ENCODE measurements around the gene VMP1. TPM values are rescaled to one million over a fixed set of nuclear protein-coding genes. Genes with fewer than 3 reads are reported as not detected.
"Not testable (repeated sequence)": the region's sequence is repeated elsewhere in the genome, so short reads cannot be mapped to it uniquely, and the experiment has no call there.

VMP1 gene
- total RNA-seq, 2 experiments from 2014 or later, result 29.2 to 38.0 TPM

DNA sequence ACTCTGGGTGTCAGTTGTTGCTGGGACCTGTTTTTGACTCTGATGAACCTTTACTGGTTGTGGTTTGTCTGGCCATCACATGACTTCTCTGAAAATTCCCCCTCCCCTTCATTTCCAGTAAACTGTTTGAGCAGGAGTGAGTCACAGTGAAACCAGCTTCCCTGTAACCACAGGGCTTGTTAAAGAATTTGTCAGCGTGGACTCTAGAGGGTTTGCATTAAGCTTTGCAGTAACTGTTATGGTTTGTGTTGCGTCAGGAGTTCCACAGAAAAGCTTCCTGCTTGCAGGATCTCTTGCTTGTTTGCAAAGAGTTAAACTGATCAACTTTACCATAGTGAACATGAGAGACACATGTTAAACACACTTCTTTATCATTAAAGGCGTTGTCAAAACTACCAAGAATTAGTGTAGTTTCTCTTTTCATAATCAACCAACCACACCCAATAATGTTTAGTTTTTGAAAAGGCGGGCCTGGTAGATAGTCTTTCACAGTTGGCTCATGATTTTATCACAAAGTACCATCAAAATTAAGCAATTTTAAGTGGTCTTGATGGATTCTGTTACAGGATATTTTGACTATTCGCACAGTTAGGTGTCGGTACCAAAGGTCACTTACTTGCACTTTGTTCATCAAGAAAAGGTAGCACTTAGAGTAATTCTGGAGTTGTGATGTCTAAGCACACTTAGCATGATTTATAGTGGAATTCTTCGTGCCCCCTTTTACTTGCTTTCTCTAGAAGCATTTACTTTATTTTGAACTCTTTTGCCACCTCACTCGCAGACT, 79.3 kb downstream of the VMP1 start:
- Histone ChIP-seq H3K36me3 (ENCODE audit: insufficient read depth, low read length) (no peaks in the 10 kb centered on the region), H3K9me3 (ENCODE audit: low read length) (no peaks in the 10 kb centered on the region), H3K4me3 (ENCODE audit: low read depth, low read length, poor library complexity, severe bottlenecking) (peak overlapping the region; percentile 46), H3K4me2 (ENCODE audit: low read length) (peak overlapping the region; percentile 77), H2AFZ (ENCODE audit: low read length) (peak overlapping the region; percentile 76; the same call in 1 of the 2 replicates), H3K9me2 (ENCODE audit: insufficient read depth, low read length) (no peaks in the 10 kb centered on the region), H4K20me1 (ENCODE audit: insufficient read depth, low read length) (no peaks in the 10 kb centered on the region), H3K4me1 (ENCODE audit: insufficient read depth, low read length, poor library complexity, severe bottlenecking) (peaks cover 55% of the 10 kb centered on the region), H3K79me2 (ENCODE audit: insufficient read depth, low read depth, low read length) (peaks cover 5% of the 10 kb centered on the region; the same call in 1 of the 2 replicates), H3K27ac (ENCODE audit: low read depth, low read length, poor library complexity, severe bottlenecking) (peak overlapping the region; percentile 74)
- intact Hi-C loops (cut with micrococcal nuclease; ENCODE audit: unreplicated experiment), result no loop called here
- BruUV-seq (replicated peaks), result no TSS peak
- TF ChIP-seq, protein P1, sequence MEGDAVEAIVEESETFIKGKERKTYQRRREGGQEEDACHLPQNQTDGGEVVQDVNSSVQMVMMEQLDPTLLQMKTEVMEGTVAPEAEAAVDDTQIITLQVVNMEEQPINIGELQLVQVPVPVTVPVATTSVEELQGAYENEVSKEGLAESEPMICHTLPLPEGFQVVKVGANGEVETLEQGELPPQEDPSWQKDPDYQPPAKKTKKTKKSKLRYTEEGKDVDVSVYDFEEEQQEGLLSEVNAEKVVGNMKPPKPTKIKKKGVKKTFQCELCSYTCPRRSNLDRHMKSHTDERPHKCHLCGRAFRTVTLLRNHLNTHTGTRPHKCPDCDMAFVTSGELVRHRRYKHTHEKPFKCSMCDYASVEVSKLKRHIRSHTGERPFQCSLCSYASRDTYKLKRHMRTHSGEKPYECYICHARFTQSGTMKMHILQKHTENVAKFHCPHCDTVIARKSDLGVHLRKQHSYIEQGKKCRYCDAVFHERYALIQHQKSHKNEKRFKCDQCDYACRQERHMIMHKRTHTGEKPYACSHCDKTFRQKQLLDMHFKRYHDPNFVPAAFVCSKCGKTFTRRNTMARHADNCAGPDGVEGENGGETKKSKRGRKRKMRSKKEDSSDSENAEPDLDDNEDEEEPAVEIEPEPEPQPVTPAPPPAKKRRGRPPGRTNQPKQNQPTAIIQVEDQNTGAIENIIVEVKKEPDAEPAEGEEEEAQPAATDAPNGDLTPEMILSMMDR (conservative IDR thresholded peaks at IDR 0.05; ENCODE audit: low read length), result 0 out of 2 replicates have a peak, but pooled peaks have one; percentile 20
- TF ChIP-seq EZH2phosphoT487 (IDR thresholded peaks at IDR 0.05; ENCODE audit: borderline replicate concordance, low read depth, low read length), result no peak
- DNase-seq (ENCODE audit: low spot score), result peak; percentile 68
- POLR2A ChIA-PET, result no interaction called here
- CTCF ChIA-PET (ENCODE audit: unreplicated experiment), result no interaction called here

DNA sequence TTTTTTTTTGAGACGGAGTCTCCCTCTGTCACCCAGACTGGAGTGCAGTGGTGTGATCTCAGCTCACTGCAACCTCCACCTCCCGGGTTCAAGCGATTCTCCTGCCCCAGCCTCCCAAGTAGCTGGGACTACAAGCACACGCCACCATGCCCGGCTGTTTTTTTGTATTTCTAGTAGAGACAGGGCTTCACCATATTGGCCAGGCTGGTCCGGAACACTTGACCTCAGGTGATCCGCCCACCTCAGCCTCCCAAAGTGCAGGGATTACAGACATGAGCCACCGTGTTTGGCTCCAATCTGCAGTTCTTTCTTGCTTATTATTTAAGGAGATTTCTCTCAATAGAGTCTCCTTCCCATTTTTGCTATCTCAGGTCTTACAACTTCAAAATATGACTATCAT, 82.4 kb downstream of the VMP1 start:
- CTCF ChIA-PET (ENCODE audit: unreplicated experiment); POLR2A ChIA-PET; H4K20me1 ChIP-seq (ENCODE audit: insufficient read depth, low read length); H3K9me2 ChIP-seq (ENCODE audit: insufficient read depth, low read length); H3K79me2 ChIP-seq (ENCODE audit: insufficient read depth, low read depth, low read length); H3K4me2 ChIP-seq (ENCODE audit: low read length); BruUV-seq (replicated peaks); DNase-seq (ENCODE audit: low spot score); intact Hi-C loops (cut with micrococcal nuclease; ENCODE audit: unreplicated experiment); H3K36me3 ChIP-seq (ENCODE audit: insufficient read depth, low read length); H3K27ac ChIP-seq (ENCODE audit: low read depth, low read length, poor library complexity, severe bottlenecking); H3K4me3 ChIP-seq (ENCODE audit: low read depth, low read length, poor library complexity, severe bottlenecking); H3K9me3 ChIP-seq (ENCODE audit: low read length); H2AFZ ChIP-seq (ENCODE audit: low read length): not testable (repeated sequence)
- H3K4me1 ChIP-seq (ENCODE audit: insufficient read depth, low read length, poor library complexity, severe bottlenecking), result peaks cover 29% of the 10 kb centered on the region

DNA sequence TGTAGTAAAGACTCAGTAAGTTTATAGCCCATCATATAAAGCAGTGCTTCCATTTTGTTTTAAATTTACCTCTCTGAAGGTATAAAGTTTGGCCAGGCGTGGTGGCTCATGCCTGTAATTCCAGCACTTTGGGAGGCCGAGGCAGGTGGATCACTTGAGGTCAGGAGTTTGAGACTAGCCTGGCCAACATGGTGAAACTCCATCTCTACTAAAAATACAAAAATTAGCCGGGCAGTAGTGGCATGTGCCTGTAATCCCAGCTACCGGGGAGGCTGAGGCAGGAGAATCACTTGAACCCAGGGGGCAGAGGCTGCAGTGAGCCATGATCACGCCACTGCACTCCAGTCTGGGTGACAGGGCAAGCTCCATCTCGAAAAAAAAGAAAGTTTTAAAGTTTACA, 83.0 kb downstream of the VMP1 start:
- H3K79me2 ChIP-seq (ENCODE audit: insufficient read depth, low read depth, low read length); H3K27ac ChIP-seq (ENCODE audit: low read depth, low read length, poor library complexity, severe bottlenecking); H3K9me2 ChIP-seq (ENCODE audit: insufficient read depth, low read length); POLR2A ChIA-PET; H4K20me1 ChIP-seq (ENCODE audit: insufficient read depth, low read length); intact Hi-C loops (cut with micrococcal nuclease; ENCODE audit: unreplicated experiment); H3K36me3 ChIP-seq (ENCODE audit: insufficient read depth, low read length); DNase-seq (ENCODE audit: low spot score); BruUV-seq (replicated peaks); H3K4me2 ChIP-seq (ENCODE audit: low read length); H3K4me3 ChIP-seq (ENCODE audit: low read depth, low read length, poor library complexity, severe bottlenecking); H3K9me3 ChIP-seq (ENCODE audit: low read length); H2AFZ ChIP-seq (ENCODE audit: low read length); CTCF ChIA-PET (ENCODE audit: unreplicated experiment): not testable (repeated sequence)
- H3K4me1 ChIP-seq (ENCODE audit: insufficient read depth, low read length, poor library complexity, severe bottlenecking), result peaks cover 23% of the 10 kb centered on the region

Measured in OCI-LY7 (cell line).